Aorta (tissue), 5 donors: ENCODE measurements around the gene OR5H14. TPM values are rescaled to one million over a fixed set of nuclear protein-coding genes. Genes with fewer than 3 reads are reported as not detected.

Source experiments
- ATAC-seq: fragments of 200-7000 bp; cut with Tn5 transposase; one replicate; pipeline ENCODE4 v1.9.1; 2022; ENCODE audit warnings: moderate library complexity; ENCODE audit not compliant: low FRiP score
- DNase-seq, 2 donors: peaks; one replicate each; pipeline ENCODE4 v3.0.0-alpha.2; 2020
- H3K27ac ChIP-seq, 2 donors: one replicate each; pipeline ENCODE4 v1.5.1; 2013; ENCODE audit warnings: low read length in 2 of 2, mild to moderate bottlenecking in 2 of 2, moderate library complexity in 2 of 2, control low read depth in 1 of 2, inconsistent platforms in 1 of 2, low read depth in 1 of 2
- H3K27me3 ChIP-seq, 2 donors: one replicate each; pipeline ENCODE4 v1.6.1; 2013; ENCODE audit warnings: control low read depth in 1 of 2, low read length in 1 of 2, mild to moderate bottlenecking in 1 of 2, moderate library complexity in 1 of 2; ENCODE audit not compliant: insufficient read depth in 2 of 2, control insufficient read depth in 1 of 2
- H3K36me3 ChIP-seq, 2 donors: one replicate each; pipeline ENCODE4 v1.6.1; 2013; ENCODE audit warnings: control low read depth in 1 of 2, low read length in 1 of 2, mild to moderate bottlenecking in 1 of 2; ENCODE audit not compliant: insufficient read depth in 2 of 2, control insufficient read depth in 1 of 2
- H3K4me1 ChIP-seq, 2 donors: one replicate each; pipeline ENCODE4 v1.6.1; 2013; ENCODE audit warnings: low read length in 2 of 2, control low read depth in 1 of 2, mild to moderate bottlenecking in 1 of 2, moderate library complexity in 1 of 2; ENCODE audit not compliant: insufficient read depth in 2 of 2, control insufficient read depth in 1 of 2
- H3K4me3 ChIP-seq, 2 donors: one replicate each; pipeline ENCODE4 v1.5.1; 2013; ENCODE audit warnings: low read length in 2 of 2, control low read depth in 1 of 2, mild to moderate bottlenecking in 1 of 2
- H3K9me3 ChIP-seq: one replicate; pipeline ENCODE4 v1.6.1; 2013; ENCODE audit warnings: mild to moderate bottlenecking, low read length; ENCODE audit not compliant: control insufficient read depth
- WGBS, 2 donors: extraction: QIAGEN DNeasy Blood & Tissue Kit; methylation state at CpG; one replicate each; pipeline ENCODE4 v1.1.7; 2013; 5-methylcytosine and 5-hydroxymethylcytosine counted together
- intact Hi-C, 2 donors: fragments of 100-400 bp; cut with DNase I; formaldehyde crosslinking; loops; one replicate each; pipeline versions ENCODE4 v1.14.2 to v1.15.0; 2022
- long read RNA-seq, 2 donors: library from polyadenylated mRNA; unstranded; transcript quantifications; one replicate each; pipeline ENCODE4 v2.0.0, GENCODE V29; 2020 to 2021
- polyA plus RNA-seq, 2 donors: library from polyadenylated mRNA; stranded (reverse); fragments of 200-250 nt; gene quantifications; one replicate each; pipeline ENCODE4 v1.2.3, GENCODE V29; 2013
- total RNA-seq, 2 donors: library from RNA; stranded (reverse); fragmentation: NEBNext Ultra II Directional; extraction: Animal tissue kit (Norgen Biotek cat#: 25700); gene quantifications; one replicate each; pipeline ENCODE4 v1.2.1, GENCODE V29; 2021
- donor health status: healthy with polysubstance abuse.
- donor health status: Bipolar disorder and iron deficiency.
- donor health status: DM: no; HTN: no; CAD: no.
- donor health status: DM: no; HTN: no; CAD: no.
- donor health status: DM: yes; HTN: yes; CAD: no.

The OR5H14 gene
- total RNA-seq (under 1 TPM in 1 of 2 donors, not detected in 1; 0.03 TPM), polyA plus RNA-seq (not detected)
- long read RNA-seq, donor 1: 0 reads
- long read RNA-seq, donor 2: 0 reads

GRCh38 chr3:98147179-98147578 lies at the start of gene OR5H14:
Gene OR5H14, plus strand, starts transcription at chr3:98147479. Its CDS starts 1,907 bp downstream, at chr3:98149386.
- H3K27me3 ChIP-seq: no peaks in the 10 kb centered on the region
- H3K9me3 ChIP-seq: no peaks in the 10 kb centered on the region
- H3K36me3 ChIP-seq: no peaks in the 10 kb centered on the region
- DNase-seq: no peak
- no peak for ATAC-seq
- no peaks in the 10 kb centered on the region for H3K4me1 ChIP-seq
- 72 to 76% methylated on average over 1 of the region's 1 CpG for WGBS, 2 donors
- H3K4me3 ChIP-seq: no peak within 1 kb of the TSS
- H3K27ac ChIP-seq: no peak within 1 kb of the TSS
- intact Hi-C loops: no loop called here

DNA sequence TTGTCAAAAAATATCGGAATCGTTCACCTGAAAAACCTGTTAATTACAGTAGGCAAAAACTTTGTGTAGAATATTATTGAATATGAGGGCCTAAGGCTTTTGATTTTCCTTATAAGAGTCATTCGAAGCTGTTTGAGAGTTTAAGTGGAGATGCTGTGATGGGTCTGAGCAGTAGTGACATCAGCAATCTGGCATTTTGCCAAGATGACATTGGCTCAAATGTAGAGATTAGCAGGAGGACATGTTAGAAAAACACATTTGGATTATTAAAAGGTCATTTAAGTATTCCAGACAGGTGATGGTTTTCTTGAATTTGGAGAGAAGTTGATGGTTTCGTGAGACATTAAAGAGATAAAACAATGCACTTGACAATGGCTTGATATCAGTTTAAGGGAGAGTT lies 47.4 kb upstream of the OR5H14 start:
- Histone ChIP-seq H3K27me3 (no peaks in the 10 kb centered on the region), H3K4me3 (no peak overlapping the region), H3K36me3 (no peaks in the 10 kb centered on the region), H3K27ac (no peak overlapping the region), H3K9me3 (no peaks in the 10 kb centered on the region), H3K4me1 (no peaks in the 10 kb centered on the region)
- DNase-seq: no peak
- intact Hi-C loops: no loop called here
- ATAC-seq: no peak
- WGBS, 2 donors: 76 to 81% methylated on average over 4 of the region's 4 CpGs

- Histone ChIP-seq H3K4me3 (no peak overlapping the region), H3K36me3 (no peaks in the 10 kb centered on the region), H3K4me1 (no peaks in the 10 kb centered on the region), H3K9me3 (peaks cover 3% of the 10 kb centered on the region), H3K27ac (no peak overlapping the region), H3K27me3 (no peaks in the 10 kb centered on the region)
- ATAC-seq (no peak), DNase-seq (no peak)
- 40 to 50% methylated on average over 1 of the region's 1 CpG for WGBS, 2 donors
- intact Hi-C loops: no loop called here
These were observed 39.1 kb upstream of the OR5H14 start for GRCh38 chr3:98108162-98108561.

DNA sequence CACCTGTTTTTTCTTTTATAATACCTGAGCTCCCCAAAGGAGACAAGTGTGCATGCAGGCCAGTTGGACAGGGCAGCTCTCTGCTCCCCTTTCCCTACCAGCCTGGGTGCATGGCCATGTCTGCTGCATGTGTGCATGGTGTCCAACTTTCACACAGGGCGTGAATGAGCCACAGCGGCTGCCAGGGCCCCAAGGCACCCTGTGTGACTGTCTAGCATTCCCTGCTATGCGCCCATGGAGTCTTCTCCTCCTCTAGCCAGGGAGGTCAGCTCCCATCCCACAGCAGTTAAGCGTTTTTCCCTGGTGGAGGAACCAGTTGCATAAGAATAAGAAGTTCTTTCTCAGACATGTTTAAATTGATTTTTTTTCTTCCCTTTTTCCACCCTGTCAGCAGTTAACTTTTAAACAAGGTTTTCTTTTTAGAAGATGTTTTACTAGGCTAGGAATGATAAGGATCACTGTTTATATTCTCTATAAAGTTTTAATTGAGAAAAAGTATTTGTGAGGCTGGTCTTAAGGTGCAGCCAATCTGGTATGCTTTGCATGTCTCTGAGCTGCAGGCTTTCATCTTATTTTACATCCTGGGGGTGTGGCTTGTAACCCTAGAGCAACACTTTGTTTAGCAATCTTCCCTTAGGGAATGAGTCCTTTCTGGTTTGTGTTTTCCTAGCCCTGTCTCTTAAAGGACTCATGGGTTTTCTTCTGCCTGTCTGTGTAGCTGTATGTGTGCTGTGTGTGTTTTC lies 37.3 kb upstream of the OR5H14 start:
- H3K4me3 ChIP-seq: no peak overlapping the region
- H3K4me1 ChIP-seq: no peaks in the 10 kb centered on the region
- peaks cover 3% of the 10 kb centered on the region for H3K9me3 ChIP-seq
- ATAC-seq (no peak), DNase-seq (peak in 1 of 2 donors; percentile 73)
- no peaks in the 10 kb centered on the region for H3K36me3 ChIP-seq
- whole genome bisulfite sequencing, 2 donors: 79 to 82% methylated on average over 4 of the region's 4 CpGs
- H3K27ac ChIP-seq: no peak overlapping the region
- no peaks in the 10 kb centered on the region for H3K27me3 ChIP-seq
- intact Hi-C loops: no loop called here

- intact Hi-C loops: no loop called here
- Histone ChIP-seq H3K4me3 (no peak overlapping the region), H3K9me3 (peaks cover 3% of the 10 kb centered on the region), H3K27me3 (no peaks in the 10 kb centered on the region), H3K36me3 (no peaks in the 10 kb centered on the region), H3K27ac (no peak overlapping the region), H3K4me1 (no peaks in the 10 kb centered on the region)
- ATAC-seq: no peak
- DNase-seq: no peak
These were observed 36.8 kb upstream of the OR5H14 start for GRCh38 chr3:98110550-98110908.

DNA sequence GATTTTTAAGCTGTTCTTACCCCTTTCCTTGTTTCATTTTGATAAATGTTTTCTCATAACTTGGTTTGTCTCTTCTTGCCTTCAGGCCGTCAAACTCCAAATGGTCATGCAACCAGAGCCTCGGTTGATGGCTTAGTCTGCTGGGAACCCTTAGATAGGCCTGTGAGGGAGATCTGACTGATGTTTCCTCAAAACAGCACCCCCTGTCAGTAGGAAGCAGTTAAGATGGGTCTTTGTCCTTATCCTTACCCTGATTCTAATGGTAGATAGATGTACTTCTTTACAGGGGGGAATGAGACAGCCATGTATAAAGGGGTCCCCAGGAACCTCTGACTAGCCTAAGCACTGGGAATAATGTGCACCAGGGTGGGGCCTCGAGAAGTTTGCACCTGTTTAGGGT lies 33.0 kb upstream of the OR5H14 start:
- H3K36me3 ChIP-seq: no peaks in the 10 kb centered on the region
- DNase-seq: no peak
- H3K4me1 ChIP-seq: no peaks in the 10 kb centered on the region
- no peaks in the 10 kb centered on the region for H3K27me3 ChIP-seq
- H3K4me3 ChIP-seq: no peak overlapping the region
- 48 to 54% methylated on average over 3 of the region's 3 CpGs for WGBS, 2 donors
- intact Hi-C loops: no loop called here
- peaks cover 10% of the 10 kb centered on the region for H3K9me3 ChIP-seq
- ATAC-seq: no peak
- H3K27ac ChIP-seq: no peak overlapping the region

GRCh38 chr3:98115717-98116116 lies 31.6 kb upstream of the OR5H14 start:
- no peak for ATAC-seq
- no peak overlapping the region for H3K4me3 ChIP-seq
- H3K9me3 ChIP-seq: peaks cover 10% of the 10 kb centered on the region
- H3K4me1 ChIP-seq: no peaks in the 10 kb centered on the region
- no peak for DNase-seq
- no peaks in the 10 kb centered on the region for H3K36me3 ChIP-seq
- H3K27ac ChIP-seq: no peak overlapping the region
- intact Hi-C loops: no loop called here
- 93 to 95% methylated on average over 1 of the region's 1 CpG for WGBS, 2 donors
- no peaks in the 10 kb centered on the region for H3K27me3 ChIP-seq

GRCh38 chr3:98130421-98130820 lies 16.9 kb upstream of the OR5H14 start, which contains the start of gene OR5H1:
Gene OR5H1, plus strand, starts transcription at chr3:98130721. Its CDS starts 1,977 bp downstream, at chr3:98132698.
- no peak within 1 kb of the TSS for H3K4me3 ChIP-seq
- H3K4me1 ChIP-seq: no peaks in the 10 kb centered on the region
- no peaks in the 10 kb centered on the region for H3K27me3 ChIP-seq
- no peak for ATAC-seq
- WGBS, 2 donors: 62 to 69% methylated on average over 1 of the region's 1 CpG
- no peaks in the 10 kb centered on the region for H3K9me3 ChIP-seq
- H3K27ac ChIP-seq: no peak within 1 kb of the TSS
- no peak for DNase-seq
- no peaks in the 10 kb centered on the region for H3K36me3 ChIP-seq
- intact Hi-C loops: no loop called here

GRCh38 chr3:98136631-98137030 lies 10.6 kb upstream of the OR5H14 start:
- no peak for ATAC-seq
- H3K27me3 ChIP-seq: no peaks in the 10 kb centered on the region
- no peak for DNase-seq
- H3K9me3 ChIP-seq: no peaks in the 10 kb centered on the region
- no peaks in the 10 kb centered on the region for H3K4me1 ChIP-seq
- 52 to 57% methylated on average over 3 of the region's 3 CpGs for WGBS, 2 donors
- no peak overlapping the region for H3K27ac ChIP-seq
- intact Hi-C loops: no loop called here
- H3K4me3 ChIP-seq: no peak overlapping the region
- no peaks in the 10 kb centered on the region for H3K36me3 ChIP-seq
